ENCODE results near the gene CSF1R. TPM values are rescaled to one million over a fixed set of nuclear protein-coding genes. Genes with fewer than 3 reads are reported as not detected.

The CSF1R gene
- total and polyA plus RNA-seq, 2 of the 4 experiments (the other 2 are of a cell fraction): 0.14 to 0.36 TPM

- Histone ChIP-seq H3K27me3 (ENCODE audit: control insufficient read depth, insufficient read depth, low read length) (no peaks in the 10 kb centered on the region), H3K9me1 (ENCODE audit: insufficient read depth, low read length) (peaks cover 9% of the 10 kb centered on the region; the same call in 1 of the 2 replicates), H3K14ac (replicated peaks; ENCODE audit: low read depth, low read length) (no peak overlapping the region), H2BK15ac (ENCODE audit: low read depth, low read length) (no peak overlapping the region), H3K9ac (ENCODE audit: low read depth, low read length) (no peak overlapping the region), H2AK9ac (replicated peaks; ENCODE audit: low read depth, low read length, poor library complexity) (no peak overlapping the region), H3K56ac (ENCODE audit: extremely low read depth, insufficient read depth, low read length) (no peak overlapping the region), H2BK120ac (ENCODE audit: low read depth, low read length) (no peak overlapping the region), H3K4ac (ENCODE audit: low read depth, low read length) (peak overlapping the region; percentile 17; the same call in 1 of the 2 replicates), H3K4me3 (ENCODE audit: insufficient read depth, low read depth, low read length) (no peak overlapping the region), H3K4me1 (ENCODE audit: control insufficient read depth, insufficient read depth, low read length) (0 out of 2 replicates have a peak, but pooled peaks cover 4% of the 10 kb centered on the region), H3K27ac (ENCODE audit: insufficient read depth, low read length) (no peak overlapping the region), H4K5ac (ENCODE audit: low read depth, low read length) (no peak overlapping the region), H4K20me1 (ENCODE audit: insufficient read depth, low read length) (no peaks in the 10 kb centered on the region), H3K4me2 (ENCODE audit: low read depth, low read length) (no peak overlapping the region), H2AK5ac (ENCODE audit: low read depth, low read length) (no peak overlapping the region), H2BK5ac (ENCODE audit: low read depth, low read length, poor library complexity, severe bottlenecking) (no peak overlapping the region), H3K9me3 (ENCODE audit: control insufficient read depth, insufficient read depth, low read length) (no peaks in the 10 kb centered on the region), H3K36me3 (ENCODE audit: control insufficient read depth, insufficient read depth, low read length) (peaks cover 42% of the 10 kb centered on the region), H3K23ac (ENCODE audit: low read depth, low read length) (peak overlapping the region; percentile 11; the same call in 1 of the 2 replicates), H3K79me1 (ENCODE audit: low read depth in 1 of 2, low read length in 2 of 2) (peaks cover 3 to 59% of the 10 kb centered on the region in 2 experiments; a peak in 3 of 4 replicates), H2AFZ (replicated peaks; ENCODE audit: low read length, poor library complexity) (no peak overlapping the region), H2BK20ac (ENCODE audit: low read depth, low read length) (no peak overlapping the region), H4K8ac (ENCODE audit: low read depth in 2 of 2, low read length in 2 of 2) (no peak overlapping the region), H3K18ac (ENCODE audit: low read depth, low read length) (no peak overlapping the region), H4K91ac (ENCODE audit: insufficient read depth, low read depth, low read length) (no peak overlapping the region)
- DNase-seq (peak; percentile 90), ATAC-seq (ENCODE audit: low read depth) (peak; percentile 31; the same call in 1 of the 2 replicates)
- POLR2A ChIA-PET (ENCODE audit: unreplicated experiment): no interaction called here
- BruUV-seq (replicated peaks): no TSS peak
- intact Hi-C loops (cut with micrococcal nuclease): loop anchor here (10.0 kb wide), 1 partner anchor 180 kb away; no protein-coding TSS in a partner anchor
- in situ Hi-C loops (cut with MboI; ENCODE audit: low sequenced_read_pairs): no loop called here
- 41% methylated on average over 3 of the region's 4 CpGs; no CpG with 5 or more reads in 1 of the 2 experiments for WGBS, 2 experiments (ENCODE audit: extremely low coverage in 2 of 2, insufficient read length in 1 of 2)
- TF ChIP-seq MXI1 (IDR thresholded peaks at IDR 0.05; ENCODE audit: borderline replicate concordance, low read depth, low read length): no peak
- TF ChIP-seq BHLHE40 (IDR thresholded peaks at IDR 0.05; ENCODE audit: low read depth, low read length): peak; percentile 79
- dilution Hi-C loops (cut with HindIII; ENCODE audit: low sequenced_read_pairs, unreplicated experiment): no loop called here
- CTCF ChIA-PET: no interaction called here
Measured at GRCh38 chr5:150034662-150035061, 51.7 kb downstream of the CSF1R start.
